ENCODE data around the gene CLASP1. TPM values are rescaled to one million over a fixed set of nuclear protein-coding genes. Genes with fewer than 3 reads are reported as not detected.
"Not testable (repeated sequence)": the region's sequence is repeated elsewhere in the genome, so short reads cannot be mapped to it uniquely, and the experiment has no call there.

The CLASP1 gene
- total RNA-seq, 2 experiments from 2014 or later = 58.0 to 58.5 TPM

- no peak for DNase-seq
- Histone ChIP-seq H3K4me1 (ENCODE audit: insufficient read depth, low read length) (no peaks in the 10 kb centered on the region), H3K4me3 (ENCODE audit: low read length) (no peak overlapping the region), H3K9me3 (ENCODE audit: control insufficient read depth in 1 of 2, insufficient read depth in 1 of 2, low read length in 2 of 2) (no peaks in the 10 kb centered on the region), H3K36me3 (ENCODE audit: insufficient read depth, low read length) (no peaks in the 10 kb centered on the region), H3K27ac (ENCODE audit: low read depth in 1 of 2, low read length in 2 of 2) (no peak overlapping the region), H3K27me3 (ENCODE audit: control insufficient read depth in 1 of 2, insufficient read depth in 2 of 2, low read length in 2 of 2) (no peaks in the 10 kb centered on the region)
- intact Hi-C loops (cut with DNase I, micrococcal nuclease) = no loop called here
- ATAC-seq (ENCODE audit: poor library complexity) = no peak
- Mint-ChIP-seq H3K4me3 (no peak overlapping the region), H3K9me3 (no peaks in the 10 kb centered on the region), H3K4me1 (ENCODE audit: low read depth) (peaks cover 58% of the 10 kb centered on the region), H3K27ac (no peak overlapping the region), H3K36me3 (ENCODE audit: low read depth) (peaks cover 23% of the 10 kb centered on the region), H3K27me3 (no peaks in the 10 kb centered on the region)
- CTCF ChIA-PET = no interaction called here
- POLR2A ChIA-PET = no interaction called here
- no peak for TF ChIP-seq CTCF (IDR thresholded peaks at IDR 0.05)
Observed at GRCh38 chr2:121555008-121555407, 94.3 kb downstream of the CLASP1 start.

- H3K9me3 ChIP-seq (ENCODE audit: control insufficient read depth in 1 of 2, insufficient read depth in 1 of 2, low read length in 2 of 2); H3K9me3 Mint-ChIP-seq; H3K4me1 ChIP-seq (ENCODE audit: insufficient read depth, low read length); ATAC-seq (ENCODE audit: poor library complexity); H3K36me3 ChIP-seq (ENCODE audit: insufficient read depth, low read length); H3K27ac Mint-ChIP-seq; H3K27me3 ChIP-seq (ENCODE audit: control insufficient read depth in 1 of 2, insufficient read depth in 2 of 2, low read length in 2 of 2); DNase-seq; CTCF ChIA-PET; H3K27ac ChIP-seq (ENCODE audit: low read depth in 1 of 2, low read length in 2 of 2); H3K4me3 Mint-ChIP-seq; H3K4me3 ChIP-seq (ENCODE audit: low read length); H3K27me3 Mint-ChIP-seq; intact Hi-C loops (cut with DNase I, micrococcal nuclease): not testable (repeated sequence)
- POLR2A ChIA-PET = interaction anchor here (0.6 kb wide), 1 partner anchor 228 kb away, joined by 4 read pairs; no protein-coding TSS in a partner anchor
- peaks cover 23% of the 10 kb centered on the region for H3K36me3 Mint-ChIP-seq (ENCODE audit: low read depth)
- H3K4me1 Mint-ChIP-seq (ENCODE audit: low read depth) = peaks cover 67% of the 10 kb centered on the region
Observed at GRCh38 chr2:121552477-121553180, 96.6 kb downstream of the CLASP1 start.

- H3K36me3 Mint-ChIP-seq (ENCODE audit: low read depth) = peaks cover 19% of the 10 kb centered on the region
- Histone ChIP-seq H3K36me3 (ENCODE audit: insufficient read depth, low read length) (no peaks in the 10 kb centered on the region), H3K27ac (ENCODE audit: low read depth in 1 of 2, low read length in 2 of 2) (no peak overlapping the region), H3K9me3 (ENCODE audit: control insufficient read depth in 1 of 2, insufficient read depth in 1 of 2, low read length in 2 of 2) (no peaks in the 10 kb centered on the region), H3K4me3 (ENCODE audit: low read length) (no peak overlapping the region), H3K4me1 (ENCODE audit: insufficient read depth, low read length) (peaks cover 10% of the 10 kb centered on the region), H3K27me3 (ENCODE audit: control insufficient read depth in 1 of 2, insufficient read depth in 2 of 2, low read length in 2 of 2) (no peaks in the 10 kb centered on the region)
- TF ChIP-seq CTCF (IDR thresholded peaks at IDR 0.05) = no peak
- H3K9me3 Mint-ChIP-seq = peaks cover 4% of the 10 kb centered on the region
- ATAC-seq (ENCODE audit: poor library complexity) (no peak), DNase-seq (no peak)
- H3K4me1 Mint-ChIP-seq (ENCODE audit: low read depth) = peaks cover 67% of the 10 kb centered on the region
- POLR2A ChIA-PET = interaction anchor here (0.8 to 1.1 kb wide), 2 partner anchors 12 to 20 kb away, joined by 3 to 5 read pairs; partner anchors contain the start of gene RNU4ATAC
- H3K27ac Mint-ChIP-seq = no peak overlapping the region
- no peaks in the 10 kb centered on the region for H3K27me3 Mint-ChIP-seq
- intact Hi-C loops (cut with DNase I, micrococcal nuclease) = no loop called here
- H3K4me3 Mint-ChIP-seq = peak overlapping the region; percentile 13
- CTCF ChIA-PET = interaction anchor here (1.4 kb wide), 1 partner anchor 10 kb away, joined by 3 read pairs; no protein-coding TSS in a partner anchor
Observed at GRCh38 chr2:121550669-121551068, 98.6 kb downstream of the CLASP1 start.

- intact Hi-C loops (cut with DNase I, micrococcal nuclease) = no loop called here
- peaks cover 10% of the 10 kb centered on the region for H3K36me3 Mint-ChIP-seq (ENCODE audit: low read depth)
- ATAC-seq (ENCODE audit: poor library complexity) = no peak
- H3K4me1 Mint-ChIP-seq (ENCODE audit: low read depth) = peaks cover 72% of the 10 kb centered on the region
- H3K27ac Mint-ChIP-seq = no peak overlapping the region
- no peaks in the 10 kb centered on the region for H3K27me3 Mint-ChIP-seq
- H3K9me3 ChIP-seq (ENCODE audit: control insufficient read depth in 1 of 2, insufficient read depth in 1 of 2, low read length in 2 of 2) = no peaks in the 10 kb centered on the region
- ChIA-PET CTCF (no interaction called here), POLR2A (no interaction called here)
- peaks cover 10% of the 10 kb centered on the region for H3K4me1 ChIP-seq (ENCODE audit: insufficient read depth, low read length)
- no peak overlapping the region for H3K4me3 ChIP-seq (ENCODE audit: low read length)
- no peak overlapping the region for H3K27ac ChIP-seq (ENCODE audit: low read depth in 1 of 2, low read length in 2 of 2)
- H3K36me3 ChIP-seq (ENCODE audit: insufficient read depth, low read length) = no peaks in the 10 kb centered on the region
- H3K27me3 ChIP-seq (ENCODE audit: control insufficient read depth in 1 of 2, insufficient read depth in 2 of 2, low read length in 2 of 2) = no peaks in the 10 kb centered on the region
- no peak for TF ChIP-seq CTCF (IDR thresholded peaks at IDR 0.05)
- no peak overlapping the region for H3K4me3 Mint-ChIP-seq
- DNase-seq = no peak
- H3K9me3 Mint-ChIP-seq = peaks cover 4% of the 10 kb centered on the region
Observed at GRCh38 chr2:121547646-121548045, 101.6 kb downstream of the CLASP1 start.

Measured in CD4-positive, alpha-beta T cell (primary cell).